AG09309 (cell line): ENCODE results near the gene TRIM66.

Experiments
- DNase-seq: peaks from one replicate; pipeline ENCODE4 v3.0.0-alpha.2; 2010; ENCODE audit warnings: low read depth
- H3K4me3 ChIP-seq: 2 replicates; pipeline ENCODE4 v1.5.1; 2011; ENCODE audit warnings: mild to moderate bottlenecking, low read depth, low read length, moderate library complexity; ENCODE audit not compliant: control insufficient read depth
- CTCF ChIP-seq: IDR thresholded peaks from 2 replicates; pipeline ENCODE4 v1.5.1; 2011; ENCODE audit warnings: mild to moderate bottlenecking, low read depth, low read length, inconsistent platforms; ENCODE audit not compliant: insufficient read depth, control insufficient read depth; ENCODE audit errors: missing control alignments

The TRIM66 gene

GRCh38 chr11:8615291-8616032 lies 67.0 kb downstream of the TRIM66 start:
- DNase-seq, result no peak
- TF ChIP-seq CTCF, result no peak
- no peak overlapping the region for H3K4me3 ChIP-seq

GRCh38 chr11:8614497-8614896 lies 68.0 kb downstream of the TRIM66 start:
- TF ChIP-seq CTCF, result no peak
- no peak for DNase-seq
- no peak overlapping the region for H3K4me3 ChIP-seq

GRCh38 chr11:8613036-8613435 lies 69.4 kb downstream of the TRIM66 start:
- no peak overlapping the region for H3K4me3 ChIP-seq
- TF ChIP-seq CTCF, result no peak
- DNase-seq, result no peak

- no peak for TF ChIP-seq CTCF
- DNase-seq, result no peak
- H3K4me3 ChIP-seq, result no peak overlapping the region
Observed at GRCh38 chr11:8612522-8612921, 69.9 kb downstream of the TRIM66 start.

- no peak overlapping the region for H3K4me3 ChIP-seq
- TF ChIP-seq CTCF, result no peak
- DNase-seq, result no peak
Observed at GRCh38 chr11:8610532-8611116, 71.8 kb downstream of the TRIM66 start.

- no peak for TF ChIP-seq CTCF
- DNase-seq, result no peak
- no peak overlapping the region for H3K4me3 ChIP-seq
Observed at GRCh38 chr11:8608652-8609051, 73.8 kb downstream of the TRIM66 start.
